ENCODE data around the gene SAMD8. TPM values are rescaled to one million over a fixed set of nuclear protein-coding genes. Genes with fewer than 3 reads are reported as not detected.

SAMD8 gene
- total and polyA plus RNA-seq, 11 donors = 7.5 to 43.0 (median 23.4) TPM

- H3K27me3 ChIP-seq = no peaks in the 10 kb centered on the region
- DNase-seq (peak in 1 of 5 donors; percentile 2), ATAC-seq (no peak)
- H3K4me3 ChIP-seq = no peak overlapping the region
- peak overlapping the region in 9 of 12 donors; percentile 33 to 86 (median 83) for H3K27ac ChIP-seq
- no peak for TF ChIP-seq CTCF (IDR thresholded peaks at IDR 0.05)
- no peak for TF ChIP-seq POLR2A (IDR thresholded peaks at IDR 0.05)
- peaks cover 0 to 99% (median 79%) of the 10 kb centered on the region in 9 donors for H3K36me3 ChIP-seq
- H3K9me3 ChIP-seq = no peaks in the 10 kb centered on the region
- 45 to 54% (median 47%) methylated on average over 2 of the region's 2 CpGs for WGBS, 4 donors
- H3K4me1 ChIP-seq = peaks cover 27 to 85% (median 60%) of the 10 kb centered on the region in 12 donors
- intact Hi-C loops (cut with DNase I) = loop anchor here in 2 of 10 donors (5.0 to 10.0 kb wide), 2 partner anchors 111 to 319 kb away; partner anchors contain the start of gene SAMD8 (in 1 of the 2)
Measured at GRCh38 chr10:75223507-75223906, 112.1 kb downstream of the SAMD8 start.

- H3K36me3 ChIP-seq = peaks cover 0 to 99% (median 77%) of the 10 kb centered on the region in 9 donors
- no peaks in the 10 kb centered on the region for H3K9me3 ChIP-seq
- peak overlapping the region; percentile 56 to 86 (median 82) for H3K27ac ChIP-seq
- H3K27me3 ChIP-seq = no peaks in the 10 kb centered on the region
- no peak for ATAC-seq
- 16 to 27% (median 19%) methylated on average over 2 of the region's 2 CpGs for WGBS, 4 donors
- H3K4me1 ChIP-seq = peaks cover 27 to 90% (median 68%) of the 10 kb centered on the region in 12 donors
- DNase-seq = no peak
- H3K4me3 ChIP-seq = peak overlapping the region in 6 of 12 donors; percentile 9 to 33 (median 24)
- TF ChIP-seq POLR2A (IDR thresholded peaks at IDR 0.05) (no peak), CTCF (IDR thresholded peaks at IDR 0.05) (no peak)
- intact Hi-C loops (cut with DNase I) = loop anchor here in 2 of 10 donors (2.0 to 10.0 kb wide), 2 partner anchors 15 to 321 kb away; partner anchors contain the start of gene VDAC2 (in 1 of the 2)
Measured at GRCh38 chr10:75226095-75226494, 114.6 kb downstream of the SAMD8 start.

GRCh38 chr10:75226656-75227055 is 115.2 kb downstream of the SAMD8 start:
- H3K27me3 ChIP-seq = no peaks in the 10 kb centered on the region
- H3K4me3 ChIP-seq = peak overlapping the region in 3 of 12 donors; percentile 2 to 33 (median 28)
- TF ChIP-seq POLR2A (IDR thresholded peaks at IDR 0.05) (no peak), CTCF (IDR thresholded peaks at IDR 0.05) (no peak)
- peak overlapping the region; percentile 56 to 86 (median 82) for H3K27ac ChIP-seq
- ATAC-seq (no peak), DNase-seq (no peak)
- intact Hi-C loops (cut with DNase I) = loop anchor here in 2 of 10 donors (2.0 to 10.0 kb wide), 2 partner anchors 16 to 322 kb away; partner anchors contain the start of gene VDAC2 (in 1 of the 2)
- peaks cover 27 to 84% (median 65%) of the 10 kb centered on the region in 12 donors for H3K4me1 ChIP-seq
- 45 to 57% (median 47%) methylated on average over 5 of the region's 5 CpGs for WGBS, 4 donors
- peaks cover 0 to 99% (median 77%) of the 10 kb centered on the region in 9 donors for H3K36me3 ChIP-seq
- H3K9me3 ChIP-seq = no peaks in the 10 kb centered on the region

- Histone ChIP-seq H3K9me3 (no peaks in the 10 kb centered on the region), H3K27me3 (no peaks in the 10 kb centered on the region), H3K4me1 (peaks cover 27 to 75% (median 62%) of the 10 kb centered on the region in 12 donors), H3K36me3 (peaks cover 0 to 99% (median 74%) of the 10 kb centered on the region in 9 donors), H3K4me3 (no peak overlapping the region), H3K27ac (peak overlapping the region in 3 of 12 donors; percentile 47 to 86 (median 84))
- intact Hi-C loops (cut with DNase I) = loop anchor here in 1 of 10 donors (10.0 kb wide), 1 partner anchor 323 kb away; no protein-coding TSS in a partner anchor
- no peak for TF ChIP-seq POLR2A (IDR thresholded peaks at IDR 0.05)
- TF ChIP-seq CTCF (IDR thresholded peaks at IDR 0.05) = no peak
- DNase-seq (no peak), ATAC-seq (no peak)
- WGBS, 4 donors = 74 to 86% (median 85%) methylated on average over 3 of the region's 3 CpGs
Measured at GRCh38 chr10:75228278-75228677, 116.8 kb downstream of the SAMD8 start.

Data from heart left ventricle (tissue), 16 donors.